Esophagus squamous epithelium (tissue), 5 donors: Measurements from ENCODE around the gene PROP1. TPM values are rescaled to one million over a fixed set of nuclear protein-coding genes. Genes with fewer than 3 reads are reported as not detected.

Experiments
- DNase-seq: peaks from one replicate; lab custom pipeline; 2025; lab: John Stamatoyannopoulos, UW
- H3K27ac ChIP-seq, 4 donors: fragments of 200-600 bp; sonication (generic); one replicate each; pipeline ENCODE4 v1.5.1; 2016 to 2019; ENCODE audit warnings: mild to moderate bottlenecking in 1 of 4
- H3K27me3 ChIP-seq, 4 donors: fragments of 200-600 bp; sonication (generic); 1 replicate in 3 of 4; 2 replicates in 1 of 4; pipeline versions ENCODE4 v1.5.1 to v1.6.0; 2017 to 2021; ENCODE audit warnings: antibody characterized with exemption in 1 of 4
- H3K36me3 ChIP-seq, 3 donors: fragments of 200-600 bp; sonication (generic); one replicate each; pipeline ENCODE4 v1.5.1; 2016 to 2019
- H3K4me1 ChIP-seq, 3 donors: fragments of 200-600 bp; sonication (generic); one replicate each; pipeline ENCODE4 v1.5.1; 2017 to 2019
- H3K4me3 ChIP-seq, 4 donors: fragments of 200-600 bp; sonication (generic); 1 replicate in 3 of 4; 2 replicates in 1 of 4; pipeline ENCODE4 v1.5.1; 2016 to 2019; ENCODE audit warnings: mild to moderate bottlenecking in 2 of 4, moderate library complexity in 1 of 4
- H3K9me3 ChIP-seq, 3 donors: fragments of 200-600 bp; sonication (generic); one replicate each; pipeline ENCODE4 v1.5.1; 2016 to 2019
- POLR2A ChIP-seq, 4 donors: fragments of 450-650 bp; IDR thresholded peaks; one replicate each; pipeline ENCODE4 v1.6.1; 2017; ENCODE audit warnings: antibody characterized with exemption in 4 of 4, mild to moderate bottlenecking in 4 of 4, moderate library complexity in 3 of 4
- WGBS, 2 donors: methylation state at CpG; one replicate each; pipeline ENCODE4 v1.1.5; 2018; 5-methylcytosine and 5-hydroxymethylcytosine counted together
- intact Hi-C: fragments of 100-400 bp; cut with DNase I; formaldehyde crosslinking; loops from one replicate; pipeline ENCODE4 v1.15.0; 2022
- total RNA-seq, 4 donors: library from RNA; depleted of rRNA; stranded (reverse); fragments of >200 nt; gene quantifications; one replicate each; pipeline ENCODE4 v1.1.0, GENCODE V29; 2016
- TF ChIP-seq, protein P1 (sequence below), 6 experiments: fragments of 450-650 bp in 4 of 6; fragments of 200-600 bp in 2 of 6; sonication (generic) in 2 of 6; IDR thresholded peaks; one replicate each; pipeline ENCODE4 v1.5.1; 2016 to 2019; ENCODE audit warnings: antibody characterized with exemption in 6 of 6, mild to moderate bottlenecking in 4 of 6, moderate library complexity in 4 of 6
- donor health status: DM: yes; HTN: yes; CAD: no.

Gene PROP1
- total RNA-seq, 4 donors from 2014 or later, result not detected

- no peak for TF ChIP-seq POLR2A (IDR thresholded peaks at IDR 0.05)
- TF ChIP-seq, protein P1, sequence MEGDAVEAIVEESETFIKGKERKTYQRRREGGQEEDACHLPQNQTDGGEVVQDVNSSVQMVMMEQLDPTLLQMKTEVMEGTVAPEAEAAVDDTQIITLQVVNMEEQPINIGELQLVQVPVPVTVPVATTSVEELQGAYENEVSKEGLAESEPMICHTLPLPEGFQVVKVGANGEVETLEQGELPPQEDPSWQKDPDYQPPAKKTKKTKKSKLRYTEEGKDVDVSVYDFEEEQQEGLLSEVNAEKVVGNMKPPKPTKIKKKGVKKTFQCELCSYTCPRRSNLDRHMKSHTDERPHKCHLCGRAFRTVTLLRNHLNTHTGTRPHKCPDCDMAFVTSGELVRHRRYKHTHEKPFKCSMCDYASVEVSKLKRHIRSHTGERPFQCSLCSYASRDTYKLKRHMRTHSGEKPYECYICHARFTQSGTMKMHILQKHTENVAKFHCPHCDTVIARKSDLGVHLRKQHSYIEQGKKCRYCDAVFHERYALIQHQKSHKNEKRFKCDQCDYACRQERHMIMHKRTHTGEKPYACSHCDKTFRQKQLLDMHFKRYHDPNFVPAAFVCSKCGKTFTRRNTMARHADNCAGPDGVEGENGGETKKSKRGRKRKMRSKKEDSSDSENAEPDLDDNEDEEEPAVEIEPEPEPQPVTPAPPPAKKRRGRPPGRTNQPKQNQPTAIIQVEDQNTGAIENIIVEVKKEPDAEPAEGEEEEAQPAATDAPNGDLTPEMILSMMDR (IDR thresholded peaks at IDR 0.05), result no peak
- Histone ChIP-seq H3K27ac (no peak overlapping the region), H3K27me3 (peaks cover 0 to 6% (median 0%) of the 10 kb centered on the region in 4 donors), H3K4me3 (no peak overlapping the region), H3K36me3 (no peaks in the 10 kb centered on the region), H3K9me3 (no peaks in the 10 kb centered on the region), H3K4me1 (no peaks in the 10 kb centered on the region)
- 75 to 89% methylated on average over 9 of the region's 9 CpGs for WGBS, 2 donors
- DNase-seq, result no peak
- intact Hi-C loops, result no loop called here
Observed at GRCh38 chr5:177967221-177967887, 28.7 kb downstream of the PROP1 start.

GRCh38 chr5:177966839-177967166, 29.2 kb downstream of the PROP1 start:
- no peaks in the 10 kb centered on the region for H3K4me1 ChIP-seq
- no peaks in the 10 kb centered on the region for H3K9me3 ChIP-seq
- H3K27ac ChIP-seq, result no peak overlapping the region
- H3K4me3 ChIP-seq, result no peak overlapping the region
- peaks cover 0 to 6% (median 0%) of the 10 kb centered on the region in 4 donors for H3K27me3 ChIP-seq
- H3K36me3 ChIP-seq, result no peaks in the 10 kb centered on the region
- intact Hi-C loops, result no loop called here
- TF ChIP-seq, protein P1 (IDR thresholded peaks at IDR 0.05), result no peak
- TF ChIP-seq POLR2A (IDR thresholded peaks at IDR 0.05), result no peak
- DNase-seq, result no peak
- 82 to 86% methylated on average over 6 to 7 of the region's 7 CpGs for WGBS, 2 donors

DNA sequence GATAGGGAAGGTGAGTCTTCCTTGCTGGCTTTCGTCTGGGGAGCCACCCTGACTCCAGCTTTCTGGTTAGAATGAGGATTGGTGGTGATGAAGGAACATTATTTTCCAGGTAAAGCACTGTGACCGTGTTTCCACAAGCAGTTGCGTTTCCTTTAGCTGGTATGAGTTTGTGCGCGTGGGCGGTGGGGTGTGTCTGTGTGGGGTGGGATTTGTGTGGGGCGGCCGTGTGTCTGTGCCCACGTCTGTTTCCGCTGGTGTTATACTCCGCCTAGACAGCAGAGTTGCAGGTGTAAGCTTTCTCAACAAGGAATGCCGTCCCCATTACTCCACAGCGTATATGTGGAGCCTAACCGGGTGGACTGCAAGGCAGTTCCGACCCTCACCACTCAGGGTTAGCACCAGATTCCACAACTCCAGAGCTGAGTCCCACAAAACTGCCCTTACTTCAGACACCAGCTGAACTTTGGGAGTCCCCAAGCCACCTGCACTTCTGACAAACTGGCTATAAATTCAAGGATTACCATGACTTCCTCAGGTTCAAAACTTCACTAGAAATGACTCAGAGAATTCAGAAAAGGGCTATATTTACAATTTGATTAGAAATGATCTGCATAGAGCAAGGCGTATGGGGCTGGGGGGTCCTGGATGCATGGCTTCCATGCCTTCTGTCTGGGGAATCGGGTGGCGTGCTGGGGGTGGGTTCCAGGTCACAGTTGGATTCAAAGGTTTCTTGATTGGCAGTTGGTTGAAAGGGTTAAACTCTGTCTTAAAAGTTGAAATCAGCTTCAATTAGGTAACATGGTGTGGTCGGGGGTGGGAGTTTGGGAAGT, 29.8 kb downstream of the PROP1 start:
- no peaks in the 10 kb centered on the region for H3K36me3 ChIP-seq
- 70 to 74% methylated on average over 16 to 19 of the region's 19 CpGs for WGBS, 2 donors
- no peak for DNase-seq
- H3K4me3 ChIP-seq, result no peak overlapping the region
- no peaks in the 10 kb centered on the region for H3K4me1 ChIP-seq
- H3K27ac ChIP-seq, result no peak overlapping the region
- TF ChIP-seq POLR2A (IDR thresholded peaks at IDR 0.05), result no peak
- peaks cover 0 to 5% (median 0%) of the 10 kb centered on the region in 4 donors for H3K27me3 ChIP-seq
- no peaks in the 10 kb centered on the region for H3K9me3 ChIP-seq
- intact Hi-C loops, result no loop called here

GRCh38 chr5:177964471-177964870, 31.6 kb downstream of the PROP1 start:
- intact Hi-C loops, result no loop called here
- DNase-seq, result no peak
- no peak overlapping the region for H3K4me3 ChIP-seq
- H3K36me3 ChIP-seq, result no peaks in the 10 kb centered on the region
- no peaks in the 10 kb centered on the region for H3K4me1 ChIP-seq
- no peaks in the 10 kb centered on the region for H3K9me3 ChIP-seq
- TF ChIP-seq POLR2A (IDR thresholded peaks at IDR 0.05), result no peak
- TF ChIP-seq, protein P1 (IDR thresholded peaks at IDR 0.05), result no peak
- WGBS, 2 donors, result 90 to 91% methylated on average over 6 to 12 of the region's 12 CpGs
- no peak overlapping the region for H3K27ac ChIP-seq
- H3K27me3 ChIP-seq, result no peaks in the 10 kb centered on the region

DNA sequence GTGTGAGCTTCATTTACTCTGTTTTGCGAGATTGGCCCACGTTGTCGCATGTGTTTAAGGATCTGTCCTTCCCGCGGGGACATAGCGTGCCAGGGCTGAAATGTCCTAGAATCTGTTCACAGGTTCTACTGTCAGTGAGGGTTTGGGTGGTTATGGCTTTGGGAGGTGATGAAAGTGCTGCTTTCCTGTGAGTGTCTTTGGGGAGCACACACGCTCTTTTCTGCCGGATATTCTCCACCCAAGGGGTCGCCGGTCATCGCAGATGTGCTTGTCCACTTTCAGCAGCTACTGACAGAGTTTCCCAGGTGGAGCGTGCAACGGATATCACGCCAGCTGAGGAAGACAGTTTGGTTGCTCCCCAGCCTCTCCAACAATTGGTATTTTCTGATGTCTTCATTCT, 32.1 kb downstream of the PROP1 start:
- intact Hi-C loops, result no loop called here
- DNase-seq, result no peak
- Histone ChIP-seq H3K27me3 (no peaks in the 10 kb centered on the region), H3K36me3 (no peaks in the 10 kb centered on the region), H3K4me1 (no peaks in the 10 kb centered on the region), H3K9me3 (no peaks in the 10 kb centered on the region), H3K4me3 (no peak overlapping the region), H3K27ac (no peak overlapping the region)
- no peak for TF ChIP-seq POLR2A (IDR thresholded peaks at IDR 0.05)
- TF ChIP-seq, protein P1 (IDR thresholded peaks at IDR 0.05), result no peak
- 89 to 90% methylated on average over 10 to 14 of the region's 14 CpGs for WGBS, 2 donors
